Measurements from ENCODE around the gene SEC22A. TPM values are rescaled to one million over a fixed set of nuclear protein-coding genes. Genes with fewer than 3 reads are reported as not detected.

The SEC22A gene
- total and polyA plus RNA-seq, 12 donors = 2.9 to 13.6 (median 10.0) TPM

DNA sequence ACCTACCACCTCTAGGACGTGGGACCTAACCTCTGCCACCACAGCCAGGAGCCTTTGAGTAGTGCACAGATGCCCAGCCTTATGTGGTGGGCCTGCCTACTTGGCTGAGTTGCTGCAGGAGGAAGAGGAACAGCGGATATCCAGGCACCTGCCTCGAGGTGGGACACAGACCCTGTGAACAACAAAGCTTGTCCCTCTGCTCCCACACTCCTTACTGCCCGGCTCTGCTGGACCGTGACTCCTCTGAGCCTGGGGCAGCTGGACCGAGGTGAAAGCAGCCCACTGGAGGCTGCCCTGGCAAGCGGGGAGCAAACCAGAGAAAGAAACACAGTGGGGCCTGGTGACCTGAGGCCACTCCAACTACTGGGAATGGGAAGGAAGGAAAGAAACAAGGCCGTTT lies 97.8 kb downstream of the SEC22A start:
- ATAC-seq (no peak), DNase-seq (no peak)
- intact Hi-C loops (cut with DNase I) = no loop called here
- no peak overlapping the region for H3K4me3 ChIP-seq
- no peaks in the 10 kb centered on the region for H3K9me3 ChIP-seq
- WGBS, 2 donors = 62 to 77% methylated on average over 8 of the region's 8 CpGs
- TF ChIP-seq, protein P1, sequence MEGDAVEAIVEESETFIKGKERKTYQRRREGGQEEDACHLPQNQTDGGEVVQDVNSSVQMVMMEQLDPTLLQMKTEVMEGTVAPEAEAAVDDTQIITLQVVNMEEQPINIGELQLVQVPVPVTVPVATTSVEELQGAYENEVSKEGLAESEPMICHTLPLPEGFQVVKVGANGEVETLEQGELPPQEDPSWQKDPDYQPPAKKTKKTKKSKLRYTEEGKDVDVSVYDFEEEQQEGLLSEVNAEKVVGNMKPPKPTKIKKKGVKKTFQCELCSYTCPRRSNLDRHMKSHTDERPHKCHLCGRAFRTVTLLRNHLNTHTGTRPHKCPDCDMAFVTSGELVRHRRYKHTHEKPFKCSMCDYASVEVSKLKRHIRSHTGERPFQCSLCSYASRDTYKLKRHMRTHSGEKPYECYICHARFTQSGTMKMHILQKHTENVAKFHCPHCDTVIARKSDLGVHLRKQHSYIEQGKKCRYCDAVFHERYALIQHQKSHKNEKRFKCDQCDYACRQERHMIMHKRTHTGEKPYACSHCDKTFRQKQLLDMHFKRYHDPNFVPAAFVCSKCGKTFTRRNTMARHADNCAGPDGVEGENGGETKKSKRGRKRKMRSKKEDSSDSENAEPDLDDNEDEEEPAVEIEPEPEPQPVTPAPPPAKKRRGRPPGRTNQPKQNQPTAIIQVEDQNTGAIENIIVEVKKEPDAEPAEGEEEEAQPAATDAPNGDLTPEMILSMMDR (IDR thresholded peaks at IDR 0.05) = no peak
- H3K27me3 ChIP-seq = no peaks in the 10 kb centered on the region
- peaks cover 0 to 90% (median 0%) of the 10 kb centered on the region in 9 donors for H3K36me3 ChIP-seq
- no peak overlapping the region for H3K27ac ChIP-seq
- H3K4me1 ChIP-seq = peaks cover 0 to 19% (median 4%) of the 10 kb centered on the region in 9 donors

DNA sequence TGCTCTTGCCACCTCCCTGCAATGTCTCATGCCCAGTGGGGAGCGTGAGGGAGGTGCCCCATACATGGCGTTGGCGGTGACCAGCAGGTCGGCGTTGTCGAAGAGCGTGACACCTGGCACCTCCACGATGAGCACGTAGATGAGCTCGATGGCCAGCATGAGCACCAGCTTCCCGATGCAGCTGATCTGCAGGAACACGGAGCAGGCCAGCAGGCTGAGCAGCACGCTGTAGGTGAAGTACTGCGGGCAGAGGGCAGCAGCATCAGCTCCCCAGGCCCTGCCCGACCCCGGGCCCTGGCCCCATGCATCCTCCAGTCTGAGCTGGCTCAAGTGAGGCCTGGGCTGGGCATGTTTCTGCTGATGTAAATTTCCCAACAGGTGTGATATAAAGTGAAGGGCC lies 98.3 kb downstream of the SEC22A start:
- no peaks in the 10 kb centered on the region for H3K27me3 ChIP-seq
- DNase-seq (no peak), ATAC-seq (no peak)
- no peak overlapping the region for H3K4me3 ChIP-seq
- peaks cover 0 to 87% (median 0%) of the 10 kb centered on the region in 9 donors for H3K36me3 ChIP-seq
- TF ChIP-seq, protein P1 (IDR thresholded peaks at IDR 0.05) = no peak
- H3K9me3 ChIP-seq = no peaks in the 10 kb centered on the region
- no peak overlapping the region for H3K27ac ChIP-seq
- WGBS, 2 donors = 90 to 92% methylated on average over 16 of the region's 16 CpGs
- intact Hi-C loops (cut with DNase I) = no loop called here
- H3K4me1 ChIP-seq = peaks cover 0 to 22% (median 4%) of the 10 kb centered on the region in 9 donors

DNA sequence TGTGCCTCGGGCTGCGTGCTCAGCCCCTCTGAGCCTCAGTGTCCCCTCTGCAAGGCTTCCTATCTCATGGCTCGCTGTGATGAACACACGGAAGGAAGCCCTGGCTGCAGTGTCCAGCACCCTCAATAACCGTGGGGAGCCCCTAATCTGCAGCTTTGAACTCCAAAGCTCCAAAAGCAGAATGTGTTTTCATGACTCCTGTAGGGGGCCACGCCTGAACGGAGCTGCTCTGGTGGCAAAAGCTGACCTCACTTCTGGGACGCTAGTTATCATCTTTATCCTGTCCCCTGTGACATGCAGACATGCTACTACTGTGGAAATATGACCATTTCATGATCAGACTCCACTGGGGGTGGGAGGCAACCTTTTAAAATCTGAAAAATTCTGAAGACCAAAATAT lies 98.8 kb downstream of the SEC22A start:
- Histone ChIP-seq H3K27me3 (no peaks in the 10 kb centered on the region), H3K27ac (no peak overlapping the region), H3K4me3 (no peak overlapping the region), H3K36me3 (peaks cover 0 to 88% (median 0%) of the 10 kb centered on the region in 9 donors), H3K9me3 (no peaks in the 10 kb centered on the region), H3K4me1 (peaks cover 0 to 27% (median 4%) of the 10 kb centered on the region in 9 donors)
- ATAC-seq (no peak), DNase-seq (no peak)
- TF ChIP-seq, protein P1 (IDR thresholded peaks at IDR 0.05) = no peak
- WGBS, 2 donors = 61 to 63% methylated on average over 8 of the region's 8 CpGs
- intact Hi-C loops (cut with DNase I) = no loop called here

DNA sequence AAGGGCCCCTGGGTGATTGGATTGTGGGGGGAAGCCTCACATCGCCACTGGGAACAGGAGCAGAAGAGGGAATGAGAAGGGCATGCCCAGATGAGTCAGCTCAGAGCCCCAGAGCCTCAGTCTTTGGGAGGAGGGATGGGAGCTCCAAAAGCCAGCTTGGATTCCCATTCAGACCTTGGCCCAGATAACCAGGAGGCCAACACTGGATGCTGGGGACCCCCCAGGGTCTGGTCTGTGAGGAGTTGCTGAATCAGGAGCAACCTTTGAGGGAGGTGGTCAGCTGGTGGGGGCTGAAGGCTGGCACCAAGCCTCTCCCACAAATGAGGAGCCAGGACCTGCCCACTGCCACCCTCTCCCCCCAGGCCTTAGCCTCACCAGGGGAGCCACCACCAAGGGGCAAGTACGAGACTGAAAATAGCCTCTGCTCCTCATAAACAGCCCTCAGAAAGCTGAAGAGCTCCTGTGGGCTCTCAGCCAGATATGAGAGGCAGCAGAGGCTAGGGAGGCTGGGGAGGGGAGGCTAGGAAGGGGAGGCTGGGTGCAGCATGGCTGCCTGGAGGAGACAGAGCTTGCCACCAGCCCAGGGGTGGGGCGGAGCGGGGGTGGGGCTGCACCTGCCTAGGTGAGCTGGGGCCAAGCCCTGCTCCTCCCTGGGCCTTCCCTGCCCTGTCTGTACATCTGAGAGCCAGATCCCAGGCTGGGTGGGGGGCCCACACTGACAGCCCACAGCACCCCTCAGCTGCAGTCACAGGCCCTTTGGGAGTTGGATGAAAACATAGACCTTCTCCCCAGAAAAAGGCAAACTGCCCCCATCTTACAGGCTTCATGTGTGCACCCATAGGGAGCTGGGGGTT lies 99.8 kb downstream of the SEC22A start:
- H3K27ac ChIP-seq = peak overlapping the region in 1 of 10 donors; percentile 20
- ATAC-seq = peak in 1 of 8 donors; percentile 26
- H3K36me3 ChIP-seq = peaks cover 0 to 87% (median 0%) of the 10 kb centered on the region in 9 donors
- intact Hi-C loops (cut with DNase I) = no loop called here
- WGBS, 2 donors = 67 to 76% methylated on average over 4 of the region's 4 CpGs
- H3K4me3 ChIP-seq = no peak overlapping the region
- H3K9me3 ChIP-seq = no peaks in the 10 kb centered on the region
- peaks cover 0 to 27% (median 6%) of the 10 kb centered on the region in 9 donors for H3K4me1 ChIP-seq
- H3K27me3 ChIP-seq = no peaks in the 10 kb centered on the region
- DNase-seq = no peak
- TF ChIP-seq, protein P1 (IDR thresholded peaks at IDR 0.05) = no peak
